HCT116 (cell line): ENCODE results near the gene KANSL1.

ENCODE experiments used
- ATF3 ChIP-seq: IDR thresholded peaks from 2 replicates; pipeline ENCODE4 v1.6.1; 2012
- CTCF ChIP-seq, 3 experiments: fragments of 200-600 bp in 1 of 3; sonication (generic) in 1 of 3; IDR thresholded peaks in 2 of 3; conservative IDR thresholded peaks in 1 of 3; 2 replicates each; pipeline ENCODE4 v1.5.1; 2012 to 2017; ENCODE audit warnings: low read depth in 2 of 3, low read length in 2 of 3, antibody characterized with exemption in 1 of 3, borderline replicate concordance in 1 of 3, control low read depth in 1 of 3, mild to moderate bottlenecking in 1 of 3, mixed read lengths in 1 of 3, mixed run types in 1 of 3, moderate library complexity in 1 of 3; ENCODE audit not compliant: insufficient read depth in 1 of 3
- ELF1 ChIP-seq: IDR thresholded peaks from 2 replicates; pipeline ENCODE4 v1.6.1; 2012; ENCODE audit warnings: low read depth, borderline replicate concordance
- EZH2 ChIP-seq: fragments of 200-600 bp; sonication (generic); IDR thresholded peaks from 2 replicates; pipeline ENCODE4 v1.6.1; 2017; ENCODE audit warnings: antibody characterized with exemption, mixed run types
- JUND ChIP-seq: IDR thresholded peaks from 2 replicates; pipeline ENCODE4 v1.6.1; 2012
- MAX ChIP-seq: IDR thresholded peaks from 2 replicates; pipeline ENCODE4 v1.6.1; 2012
- POLR2A ChIP-seq: IDR thresholded peaks from 2 replicates; pipeline ENCODE4 v1.7.0; 2011; ENCODE audit warnings: borderline replicate concordance; ENCODE audit not compliant: insufficient read depth, insufficient read length; ENCODE audit errors: extremely low read depth
- POLR2AphosphoS5 ChIP-seq: IDR thresholded peaks from 2 replicates; pipeline ENCODE4 v1.6.1; 2011; ENCODE audit warnings: mild to moderate bottlenecking, low read depth, low read length, moderate library complexity
- RAD21 ChIP-seq: IDR thresholded peaks from 2 replicates; pipeline ENCODE4 v1.6.1; 2012; ENCODE audit warnings: low read depth, mild to moderate bottlenecking
- SP1 ChIP-seq: IDR thresholded peaks from 2 replicates; pipeline ENCODE4 v1.6.1; 2012; ENCODE audit warnings: low read depth
- TCF7L2 ChIP-seq: IDR thresholded peaks from 2 replicates; pipeline ENCODE4 v1.7.0; 2011; ENCODE audit warnings: borderline replicate concordance, inconsistent platforms; ENCODE audit not compliant: insufficient read depth, insufficient read length; ENCODE audit errors: extremely low read depth
- ZBTB33 ChIP-seq: IDR thresholded peaks from 2 replicates; pipeline ENCODE4 v1.6.1; 2011; ENCODE audit warnings: mild to moderate bottlenecking, low read length, moderate library complexity; ENCODE audit not compliant: insufficient replicate concordance; ENCODE audit errors: extremely low read depth
- ZNF274 ChIP-seq: fragments of 200-500 bp; sonication (Bioruptor generic); IDR thresholded peaks from 2 replicates; pipeline ENCODE4 v1.6.1; 2014; ENCODE audit warnings: mild to moderate bottlenecking, low read depth, low read length, inconsistent platforms

- TF ChIP-seq RAD21 (no peak), ELF1 (no peak), CTCF (IDR thresholded peaks at IDR 0.05 in 2 of 3, conservative IDR thresholded peaks at IDR 0.05 in 1 of 3; ENCODE audit: borderline replicate concordance in 1 of 3, insufficient read depth in 1 of 3, low read depth in 2 of 3, low read length in 2 of 3) (no peak), ATF3 (no peak), POLR2AphosphoS5 (no peak), EZH2 (no peak), SP1 (no peak), POLR2A (no peak), ZNF274 (no peak), ZBTB33 (no peak), TCF7L2 (no peak), JUND (no peak), MAX (no peak)
Measured at GRCh38 chr17:46009681-46010596, 183.3 kb downstream of the KANSL1 start.
